Suppressor macrophage treated with lipopolysaccharide for 4 hours (primary cell): ENCODE measurements around the gene OSBPL9.
"Not testable (repeated sequence)": the region's sequence is repeated elsewhere in the genome, so short reads cannot be mapped to it uniquely, and the experiment has no call there.

ENCODE experiments used
- DNase-seq: peaks from one replicate; pipeline ENCODE4 v3.0.0-alpha.2; 2020

Gene OSBPL9

GRCh38 chr1:51669816-51670215, 52.9 kb downstream of the OSBPL9 start:
- DNase-seq, result no peak

- DNase-seq, result no peak
Observed at GRCh38 chr1:51671527-51672325, 54.8 kb downstream of the OSBPL9 start.

GRCh38 chr1:51673279-51673678, 56.4 kb downstream of the OSBPL9 start:
- no peak for DNase-seq

GRCh38 chr1:51675177-51675780, 58.4 kb downstream of the OSBPL9 start:
- no peak for DNase-seq

- DNase-seq, result no peak
Observed at GRCh38 chr1:51679435-51679834, 62.5 kb downstream of the OSBPL9 start.

- DNase-seq, result no peak
Observed at GRCh38 chr1:51684776-51685175, 67.9 kb downstream of the OSBPL9 start.

GRCh38 chr1:51686450-51686849, 69.6 kb downstream of the OSBPL9 start:
- DNase-seq, result no peak

GRCh38 chr1:51689075-51689440, 72.2 kb downstream of the OSBPL9 start:
- no peak for DNase-seq

- DNase-seq, result no peak
Observed at GRCh38 chr1:51689643-51690042, 72.8 kb downstream of the OSBPL9 start.

GRCh38 chr1:51690285-51690961, 73.5 kb downstream of the OSBPL9 start:
- peak; percentile 73 for DNase-seq

GRCh38 chr1:51691920-51692319, 75.0 kb downstream of the OSBPL9 start:
- DNase-seq, result no peak

GRCh38 chr1:51693419-51694155, 76.7 kb downstream of the OSBPL9 start:
- peak; percentile 20 for DNase-seq

- no peak for DNase-seq
Observed at GRCh38 chr1:51697166-51697565, 80.3 kb downstream of the OSBPL9 start.

GRCh38 chr1:51699391-51699790, 82.5 kb downstream of the OSBPL9 start:
- DNase-seq, result no peak

- not testable (repeated sequence) for DNase-seq
Observed at GRCh38 chr1:51701782-51702181, 84.9 kb downstream of the OSBPL9 start.

GRCh38 chr1:51702220-51702619, 85.3 kb downstream of the OSBPL9 start:
- DNase-seq, result not testable (repeated sequence)

- no peak for DNase-seq
Observed at GRCh38 chr1:51705035-51705434, 88.1 kb downstream of the OSBPL9 start.

GRCh38 chr1:51708911-51709760, 92.2 kb downstream of the OSBPL9 start:
- no peak for DNase-seq

GRCh38 chr1:51709951-51710350, 93.1 kb downstream of the OSBPL9 start:
- no peak for DNase-seq

GRCh38 chr1:51712590-51712989, 95.7 kb downstream of the OSBPL9 start:
- DNase-seq, result no peak

- DNase-seq, result no peak
Observed at GRCh38 chr1:51714374-51715019, 97.6 kb downstream of the OSBPL9 start.

GRCh38 chr1:51715369-51715768, 98.5 kb downstream of the OSBPL9 start:
- DNase-seq, result no peak
